MCF 10A (cell line): ENCODE measurements around the gene SGK1. TPM values are rescaled to one million over a fixed set of nuclear protein-coding genes. Genes with fewer than 3 reads are reported as not detected.
"Not testable (repeated sequence)": the region's sequence is repeated elsewhere in the genome, so short reads cannot be mapped to it uniquely, and the experiment has no call there.

Experiments used
- BruUV-seq: library from RNA; stranded (reverse); fragments of 400-500 nt; replicated peaks from 2 replicates; lab custom pipeline; 2021; lab: Mats Ljungman, UMichigan
- CTCF ChIA-PET: fragments of 300-600 bp; sonication (Branson Sonifier 250); formaldehyde crosslinking; extraction: SDS; loops from one replicate; lab custom pipeline; 2021; ENCODE audit warnings: antibody characterized with exemption, inconsistent platforms; lab: Yijun Ruan, JAX
- POLR2A ChIA-PET: fragments of 300-600, 350-650 bp; sonication (Branson Sonifier 250); formaldehyde crosslinking; extraction: SDS; loops from one replicate; lab custom pipeline; 2020; ENCODE audit warnings: antibody characterized with exemption, inconsistent platforms; lab: Yijun Ruan, JAX
- DNase-seq: peaks from one replicate; pipeline ENCODE4 v3.0.0-alpha.2; 2018; ENCODE audit not compliant: unreplicated experiment
- H3K27ac Mint-ChIP-seq: one replicate; pipeline ENCODE4 v1.8.0; 2022; ENCODE audit warnings: mild to moderate bottlenecking, low read depth, mixed read lengths; ENCODE audit not compliant: unreplicated experiment
- H3K27me3 Mint-ChIP-seq: one replicate; pipeline ENCODE4 v1.8.0; 2022; ENCODE audit warnings: mixed read lengths; ENCODE audit not compliant: insufficient read depth, unreplicated experiment
- H3K36me3 Mint-ChIP-seq: one replicate; pipeline ENCODE4 v1.8.0; 2022; ENCODE audit warnings: mild to moderate bottlenecking, moderate library complexity, mixed read lengths; ENCODE audit not compliant: insufficient read depth, unreplicated experiment
- H3K4me1 Mint-ChIP-seq: one replicate; pipeline ENCODE4 v1.8.0; 2022; ENCODE audit warnings: mixed read lengths; ENCODE audit not compliant: insufficient read depth, unreplicated experiment
- H3K4me3 Mint-ChIP-seq: one replicate; pipeline ENCODE4 v1.8.0; 2022; ENCODE audit warnings: mild to moderate bottlenecking, moderate library complexity, mixed read lengths; ENCODE audit not compliant: unreplicated experiment
- H3K9me3 Mint-ChIP-seq: one replicate; pipeline ENCODE4 v1.8.0; 2022; ENCODE audit warnings: mixed read lengths; ENCODE audit not compliant: unreplicated experiment
- CTCF ChIP-seq: fragments of 200-600 bp; IDR thresholded peaks from one replicate; pipeline ENCODE4 v1.8.0; 2022; ENCODE audit warnings: antibody characterized with exemption, mild to moderate bottlenecking; ENCODE audit not compliant: unreplicated experiment
- intact Hi-C: fragments of 100-400 bp; cut with micrococcal nuclease; formaldehyde crosslinking; loops from 2 replicates; pipeline ENCODE4 v1.14.1; 2022
- total RNA-seq: library from RNA; stranded (reverse); gene quantifications from 2 replicates; pipeline ENCODE4 v1.2.3, GENCODE V29; 2022

Gene SGK1
- total RNA-seq, 1 experiment from 2014 or later, result 30.8 TPM

- no peaks in the 10 kb centered on the region for H3K9me3 Mint-ChIP-seq
- DNase-seq, result no peak
- H3K4me1 Mint-ChIP-seq, result no peaks in the 10 kb centered on the region
- no peaks in the 10 kb centered on the region for H3K36me3 Mint-ChIP-seq
- TF ChIP-seq CTCF, result no peak
- POLR2A ChIA-PET, result no interaction called here
- intact Hi-C loops, result no loop called here
- H3K27me3 Mint-ChIP-seq, result no peaks in the 10 kb centered on the region
- BruUV-seq, result no TSS peak
- H3K27ac Mint-ChIP-seq, result no peak overlapping the region
- H3K4me3 Mint-ChIP-seq, result no peak overlapping the region
- CTCF ChIA-PET, result interaction anchor here (2.3 kb wide), 1 partner anchor 21 kb away, joined by 8 read pairs; no protein-coding TSS in a partner anchor
Observed at GRCh38 chr6:134199848-134200606, 117.9 kb downstream of the SGK1 start.

- no peak for DNase-seq
- intact Hi-C loops, result no loop called here
- ChIA-PET POLR2A (interaction anchor here (0.5 to 1.5 kb wide), 3 partner anchors 15 to 168 kb away, joined by 3 to 4 read pairs (median 4); no protein-coding TSS in a partner anchor), CTCF (interaction anchor here (0.9 to 2.3 kb wide), 2 partner anchors 20 to 115 kb away, joined by 4 to 8 read pairs; no protein-coding TSS in a partner anchor)
- Mint-ChIP-seq H3K9me3 (no peaks in the 10 kb centered on the region), H3K4me3 (no peak overlapping the region), H3K27ac (no peak overlapping the region), H3K36me3 (no peaks in the 10 kb centered on the region), H3K27me3 (no peaks in the 10 kb centered on the region), H3K4me1 (no peaks in the 10 kb centered on the region)
- no TSS peak for BruUV-seq
- TF ChIP-seq CTCF, result no peak
Observed at GRCh38 chr6:134198093-134198492, 119.8 kb downstream of the SGK1 start.

- H3K4me3 Mint-ChIP-seq, H3K9me3 Mint-ChIP-seq, H3K27me3 Mint-ChIP-seq, H3K36me3 Mint-ChIP-seq, intact Hi-C loops, BruUV-seq, DNase-seq, H3K27ac Mint-ChIP-seq, H3K4me1 Mint-ChIP-seq: not testable (repeated sequence)
- ChIA-PET CTCF (interaction anchor here (0.6 to 2.3 kb wide), 2 partner anchors 8 to 19 kb away, joined by 3 to 8 read pairs; no protein-coding TSS in a partner anchor), POLR2A (interaction anchor here (0.5 to 0.8 kb wide), 2 partner anchors 16 to 169 kb away, joined by 3 to 4 read pairs; no protein-coding TSS in a partner anchor)
Observed at GRCh38 chr6:134197685-134198084, 120.2 kb downstream of the SGK1 start.

GRCh38 chr6:134196568-134197193 is 121.2 kb downstream of the SGK1 start:
- no peaks in the 10 kb centered on the region for H3K9me3 Mint-ChIP-seq
- no peak for TF ChIP-seq CTCF
- intact Hi-C loops, result no loop called here
- no TSS peak for BruUV-seq
- no peak for DNase-seq
- CTCF ChIA-PET, result interaction anchor here (0.6 to 0.7 kb wide), 2 partner anchors 70 to 73 kb away, joined by 3 to 4 read pairs; no protein-coding TSS in a partner anchor
- POLR2A ChIA-PET, result interaction anchor here (0.6 to 0.7 kb wide), 2 partner anchors 8 to 309 kb away, joined by 3 read pairs; no protein-coding TSS in a partner anchor
- H3K4me3 Mint-ChIP-seq, result no peak overlapping the region
- no peaks in the 10 kb centered on the region for H3K27me3 Mint-ChIP-seq
- no peaks in the 10 kb centered on the region for H3K36me3 Mint-ChIP-seq
- no peak overlapping the region for H3K27ac Mint-ChIP-seq
- no peaks in the 10 kb centered on the region for H3K4me1 Mint-ChIP-seq
